GM23248 (cell line): Measurements from ENCODE around the gene RAPGEF4. TPM values are rescaled to one million over a fixed set of nuclear protein-coding genes. Genes with fewer than 3 reads are reported as not detected.

ENCODE experiments used
- DNase-seq: peaks from one replicate; pipeline ENCODE4 v3.0.0-alpha.2; 2015
- H2AFZ ChIP-seq: fragments of 200-600 bp; sonication (generic); 2 replicates; pipeline ENCODE4 v1.6.1; 2016; ENCODE audit warnings: antibody characterized with exemption
- H3F3A ChIP-seq: fragments of 200-600 bp; sonication (generic); 2 replicates; pipeline ENCODE4 v1.6.1; 2016; ENCODE audit warnings: mild to moderate bottlenecking, antibody characterized with exemption, mixed run types; ENCODE audit not compliant: insufficient read depth
- H3K27ac ChIP-seq: fragments of 200-600 bp; sonication (generic); 2 replicates; pipeline ENCODE4 v1.5.1; 2016; ENCODE audit warnings: mild to moderate bottlenecking
- H3K27me3 ChIP-seq: fragments of 200-600 bp; sonication (generic); replicated peaks from 2 replicates; pipeline ENCODE4 v1.6.1; 2016; ENCODE audit warnings: mild to moderate bottlenecking; ENCODE audit not compliant: insufficient read depth
- H3K36me3 ChIP-seq: fragments of 200-600 bp; sonication (generic); 2 replicates; pipeline ENCODE4 v1.6.1; 2016; ENCODE audit warnings: low read depth, mild to moderate bottlenecking
- H3K4me1 ChIP-seq: fragments of 200-600 bp; sonication (generic); 2 replicates; pipeline ENCODE4 v1.6.1; 2016; ENCODE audit warnings: mild to moderate bottlenecking; ENCODE audit not compliant: insufficient read depth
- H3K4me2 ChIP-seq: fragments of 200-600 bp; sonication (generic); one replicate; pipeline ENCODE4 v1.6.1; 2016; ENCODE audit warnings: mild to moderate bottlenecking; ENCODE audit not compliant: unreplicated experiment
- H3K4me3 ChIP-seq: fragments of 200-600 bp; sonication (generic); 2 replicates; pipeline ENCODE4 v1.5.1; 2016; ENCODE audit warnings: mild to moderate bottlenecking
- H3K79me2 ChIP-seq: fragments of 200-600 bp; sonication (generic); 2 replicates; pipeline ENCODE4 v1.6.1; 2016; ENCODE audit warnings: mild to moderate bottlenecking; ENCODE audit not compliant: insufficient read depth
- H3K9ac ChIP-seq: fragments of 200-600 bp; sonication (generic); 2 replicates; pipeline ENCODE4 v1.6.1; 2016; ENCODE audit warnings: mild to moderate bottlenecking
- H3K9me2 ChIP-seq: fragments of 200-600 bp; sonication (generic); 2 replicates; pipeline ENCODE4 v1.6.1; 2016; ENCODE audit warnings: mixed run types, mild to moderate bottlenecking, moderate library complexity; ENCODE audit not compliant: insufficient read depth
- H3K9me3 ChIP-seq: fragments of 200-600 bp; sonication (generic); one replicate; pipeline ENCODE4 v1.6.1; 2017; ENCODE audit warnings: low read depth
- H4K20me1 ChIP-seq: fragments of 200-600 bp; sonication (generic); 2 replicates; pipeline ENCODE4 v1.6.0; 2016; ENCODE audit not compliant: insufficient read depth
- EZH2 ChIP-seq: fragments of 200-600 bp; sonication (generic); IDR thresholded peaks from 2 replicates; pipeline ENCODE4 v1.6.1; 2018; ENCODE audit warnings: antibody characterized with exemption, mild to moderate bottlenecking; ENCODE audit not compliant: insufficient read depth, poor library complexity, severe bottlenecking
- EZH2phosphoT487 ChIP-seq: fragments of 200-600 bp; sonication (generic); IDR thresholded peaks from 2 replicates; pipeline ENCODE4 v1.6.1; 2018; ENCODE audit warnings: antibody characterized with exemption, moderate library complexity, mild to moderate bottlenecking, low read depth; ENCODE audit not compliant: insufficient read depth
- WGBS, 2 experiments: methylation state at CpG; one replicate each; pipeline ENCODE4 v1.1.6; 2015 to 2017; ENCODE audit warnings: low lambda C conversion rate in 2 of 2, low coverage in 1 of 2; ENCODE audit errors: missing lambda C conversion rate in 2 of 2; 5-methylcytosine and 5-hydroxymethylcytosine counted together
- in situ Hi-C: fragments of 300-500 bp; cut with MboI; formaldehyde crosslinking; loops from 2 replicates; pipeline ENCODE4 v1.15.0; 2020
- polyA plus RNA-seq: library from polyadenylated mRNA; unstranded; fragments of >200 nt; fragmentation: Nextera tagmentation; extraction: Ambion mirVana; gene quantifications from 2 replicates; pipeline ENCODE4 v1.2.1, GENCODE V29; 2016
- total RNA-seq: library from RNA; depleted of rRNA; stranded (reverse); fragments of >200 nt; shearing (Covaris generic); gene quantifications from 2 replicates; pipeline ENCODE4 v1.2.3, GENCODE V29; 2014

The RAPGEF4 gene
- total and polyA plus RNA-seq, 2 experiments from 2014 or later: 2.2 TPM; not detected in 1

DNA sequence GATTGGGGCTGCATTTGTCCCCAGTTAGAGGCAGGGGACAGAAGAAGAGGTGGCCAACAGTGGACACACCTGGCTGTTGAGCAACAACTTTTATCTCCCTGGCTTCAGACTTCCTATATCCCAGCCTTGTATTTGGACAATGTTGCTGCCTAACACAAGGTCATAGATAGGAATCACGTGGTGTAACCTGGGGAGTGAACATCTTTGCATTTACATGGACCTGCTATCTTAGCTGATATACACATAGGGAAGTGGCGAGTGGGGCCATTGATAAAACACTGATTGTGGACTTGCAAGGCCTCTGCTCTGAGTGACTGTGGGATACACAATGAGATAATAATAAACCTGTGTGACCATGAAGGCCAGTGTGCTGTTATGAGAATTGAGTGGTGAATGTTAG is 26.9 kb downstream of the RAPGEF4 start:
- WGBS, 2 experiments: 54 to 61% methylated on average over 2 of the region's 2 CpGs
- Histone ChIP-seq H3K36me3 (no peaks in the 10 kb centered on the region), H3K4me1 (no peaks in the 10 kb centered on the region), H3K27me3 (0 out of 2 replicates have a peak, but pooled peaks cover 5% of the 10 kb centered on the region), H3K9me3 (no peaks in the 10 kb centered on the region), H3K9me2 (no peaks in the 10 kb centered on the region), H3K79me2 (no peaks in the 10 kb centered on the region), H3K4me2 (no peak overlapping the region), H3F3A (no peaks in the 10 kb centered on the region), H3K4me3 (no peak overlapping the region), H2AFZ (no peak overlapping the region), H3K27ac (no peak overlapping the region), H4K20me1 (no peaks in the 10 kb centered on the region), H3K9ac (no peak overlapping the region)
- DNase-seq: no peak
- in situ Hi-C loops: no loop called here
- TF ChIP-seq EZH2 (no peak), EZH2phosphoT487 (no peak)

DNA sequence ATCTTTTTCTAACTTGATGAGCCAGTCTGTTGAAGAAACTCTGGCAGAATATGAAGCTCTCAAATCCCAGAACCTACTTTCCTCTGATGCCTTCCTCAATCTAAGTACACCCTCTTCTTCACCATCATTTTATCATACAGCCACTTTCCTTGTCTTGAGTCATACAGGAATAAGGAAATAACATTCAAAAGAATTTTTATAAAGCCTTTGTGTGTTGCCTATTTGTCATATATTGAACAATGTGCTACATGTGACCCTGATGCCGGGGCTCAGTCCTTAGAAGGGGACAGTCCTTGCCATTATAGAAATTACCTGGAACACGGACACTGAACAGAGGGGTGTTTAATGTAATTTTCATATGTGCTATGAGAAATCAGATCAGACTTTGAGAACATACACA is 27.4 kb downstream of the RAPGEF4 start:
- Histone ChIP-seq H4K20me1 (no peaks in the 10 kb centered on the region), H3K9me3 (no peaks in the 10 kb centered on the region), H3K36me3 (no peaks in the 10 kb centered on the region), H3F3A (no peaks in the 10 kb centered on the region), H3K4me2 (no peak overlapping the region), H3K79me2 (no peaks in the 10 kb centered on the region), H3K27ac (no peak overlapping the region), H3K9me2 (no peaks in the 10 kb centered on the region), H3K4me1 (no peaks in the 10 kb centered on the region), H2AFZ (no peak overlapping the region), H3K9ac (no peak overlapping the region), H3K4me3 (no peak overlapping the region), H3K27me3 (0 out of 2 replicates have a peak, but pooled peaks cover under 1% of the 10 kb centered on the region)
- in situ Hi-C loops: no loop called here
- 49 to 50% methylated on average over 2 of the region's 2 CpGs for WGBS, 2 experiments
- no peak for DNase-seq
- TF ChIP-seq EZH2 (no peak), EZH2phosphoT487 (no peak)

DNA sequence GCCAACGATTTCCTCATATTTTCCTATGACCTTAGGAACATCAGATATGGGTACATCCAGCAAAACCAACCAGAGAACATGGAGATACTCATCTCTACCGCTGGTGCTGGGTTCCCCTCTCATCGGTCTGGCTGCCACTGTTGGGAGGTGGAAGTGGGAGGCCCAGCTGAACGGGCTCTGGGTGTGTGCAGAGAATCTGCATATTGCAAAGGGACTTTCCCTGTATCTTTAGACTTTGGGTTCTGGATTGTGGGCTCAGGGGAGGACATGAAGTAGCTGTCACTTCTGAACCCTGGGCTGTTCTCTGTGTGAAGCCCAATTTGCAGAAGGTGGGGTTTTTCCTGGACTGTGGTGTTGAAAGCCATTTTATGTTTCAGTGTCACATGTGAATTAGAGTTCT is 30.0 kb downstream of the RAPGEF4 start:
- H3K9me3 ChIP-seq: no peaks in the 10 kb centered on the region
- H3K9me2 ChIP-seq: no peaks in the 10 kb centered on the region
- no peak overlapping the region for H3K9ac ChIP-seq
- H3K4me2 ChIP-seq: no peak overlapping the region
- no peaks in the 10 kb centered on the region for H3K27me3 ChIP-seq
- no peak overlapping the region for H3K27ac ChIP-seq
- H3F3A ChIP-seq: no peaks in the 10 kb centered on the region
- no peaks in the 10 kb centered on the region for H4K20me1 ChIP-seq
- TF ChIP-seq EZH2: no peak
- no peak for TF ChIP-seq EZH2phosphoT487
- H3K4me3 ChIP-seq: no peak overlapping the region
- no peaks in the 10 kb centered on the region for H3K36me3 ChIP-seq
- no peak overlapping the region for H2AFZ ChIP-seq
- in situ Hi-C loops: no loop called here
- DNase-seq: no peak
- H3K4me1 ChIP-seq: no peaks in the 10 kb centered on the region
- 59 to 67% methylated on average over 4 of the region's 4 CpGs for WGBS, 2 experiments
- no peaks in the 10 kb centered on the region for H3K79me2 ChIP-seq

DNA sequence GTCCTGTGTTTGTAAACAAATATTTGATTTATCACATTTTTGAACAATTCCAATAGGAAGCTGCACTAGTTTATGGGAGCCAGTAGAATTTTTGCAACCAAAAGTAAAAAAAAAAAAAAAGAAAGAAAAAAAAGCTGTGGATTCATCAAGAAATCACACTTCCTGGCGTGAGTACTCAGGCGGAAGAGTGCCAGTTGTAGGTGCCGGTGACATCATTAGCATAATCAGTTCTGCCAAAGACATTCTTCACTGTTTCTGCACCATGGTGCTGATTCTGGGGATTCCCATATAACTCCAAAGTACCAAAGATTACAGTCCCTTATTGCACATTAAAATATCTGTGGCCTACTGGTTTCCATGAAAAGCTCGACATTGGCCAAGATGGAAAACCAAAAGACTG is 32.8 kb downstream of the RAPGEF4 start:
- TF ChIP-seq EZH2: no peak
- no peak for TF ChIP-seq EZH2phosphoT487
- Histone ChIP-seq H3K9me2 (no peaks in the 10 kb centered on the region), H3K4me1 (no peaks in the 10 kb centered on the region), H3K4me3 (no peak overlapping the region), H2AFZ (no peak overlapping the region), H3K27ac (no peak overlapping the region), H3F3A (no peaks in the 10 kb centered on the region), H3K4me2 (no peak overlapping the region), H3K9me3 (no peaks in the 10 kb centered on the region), H3K9ac (no peak overlapping the region), H3K36me3 (no peaks in the 10 kb centered on the region), H3K27me3 (no peaks in the 10 kb centered on the region), H4K20me1 (no peaks in the 10 kb centered on the region), H3K79me2 (no peaks in the 10 kb centered on the region)
- in situ Hi-C loops: no loop called here
- WGBS, 2 experiments: 75 to 81% methylated on average over 4 of the region's 4 CpGs
- DNase-seq: no peak

DNA sequence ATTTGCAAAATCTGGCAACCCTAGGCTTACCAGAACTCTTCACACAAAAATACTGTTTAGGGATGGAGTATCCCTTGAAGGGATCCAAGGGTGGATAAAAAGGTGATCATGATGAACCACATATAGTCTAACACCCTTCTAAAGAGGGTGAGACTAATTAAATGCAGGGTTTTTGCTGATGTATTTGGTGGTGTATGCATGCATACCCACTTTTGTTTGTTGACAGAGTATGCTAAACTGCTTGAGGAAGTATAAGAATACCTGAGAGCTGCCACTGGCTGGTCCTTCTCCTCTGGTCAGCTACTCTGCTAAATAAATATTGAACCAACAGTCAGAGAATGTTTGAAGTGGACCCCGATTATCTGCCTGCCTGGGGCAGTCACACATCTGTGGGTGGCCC is 34.2 kb downstream of the RAPGEF4 start:
- Histone ChIP-seq H3K27me3 (no peaks in the 10 kb centered on the region), H3K36me3 (no peaks in the 10 kb centered on the region), H3K4me1 (no peaks in the 10 kb centered on the region), H3K9me2 (no peaks in the 10 kb centered on the region), H3K9ac (no peak overlapping the region), H4K20me1 (no peaks in the 10 kb centered on the region), H3K27ac (no peak overlapping the region), H3K9me3 (no peaks in the 10 kb centered on the region), H3K79me2 (no peaks in the 10 kb centered on the region), H2AFZ (no peak overlapping the region), H3K4me2 (no peak overlapping the region), H3F3A (no peaks in the 10 kb centered on the region), H3K4me3 (no peak overlapping the region)
- TF ChIP-seq EZH2 (no peak), EZH2phosphoT487 (no peak)
- in situ Hi-C loops: no loop called here
- DNase-seq: no peak
- WGBS, 2 experiments: 61 to 92% methylated on average over 1 of the region's 1 CpG
